CD8-positive, alpha-beta memory T cell (primary cell): ENCODE data around the gene CST9L. TPM values are rescaled to one million over a fixed set of nuclear protein-coding genes. Genes with fewer than 3 reads are reported as not detected.

ENCODE experiments used
- CTCF ChIA-PET: fragments of 350-600 bp; sonication (Branson Sonifier 250); formaldehyde crosslinking; loops from one replicate; lab custom pipeline; 2021; ENCODE audit warnings: antibody characterized with exemption; lab: Charles Lee
- POLR2A ChIA-PET: fragments of 350-600 bp; sonication (Branson Sonifier 250); formaldehyde crosslinking; loops from one replicate; lab custom pipeline; 2021; ENCODE audit warnings: antibody characterized with exemption; lab: Charles Lee
- DNase-seq, 5 donors: peaks; one replicate each; pipeline versions ENCODE4 v3.0.0 to v3.0.0-alpha.2; 2020 to 2022; ENCODE audit warnings: mixed read lengths in 1 of 5
- H3K27ac ChIP-seq: one replicate; pipeline ENCODE4 v1.7.0; 2013; ENCODE audit warnings: low read depth, mild to moderate bottlenecking, low read length, moderate library complexity
- H3K27me3 ChIP-seq: 2 replicates; pipeline ENCODE4 v1.7.0; 2013; ENCODE audit warnings: low read length, mild to moderate bottlenecking; ENCODE audit not compliant: insufficient read depth, poor library complexity, severe bottlenecking
- H3K36me3 ChIP-seq: 2 replicates; pipeline ENCODE4 v1.7.0; 2013; ENCODE audit warnings: mild to moderate bottlenecking, low read length, moderate library complexity; ENCODE audit not compliant: insufficient read depth
- H3K4me1 ChIP-seq: 2 replicates; pipeline ENCODE4 v1.7.0; 2013; ENCODE audit warnings: mild to moderate bottlenecking, low read length, moderate library complexity; ENCODE audit not compliant: insufficient read depth
- H3K4me3 ChIP-seq: 2 replicates; pipeline ENCODE4 v1.7.0; 2013; ENCODE audit warnings: mild to moderate bottlenecking, low read length
- H3K9me3 ChIP-seq: 2 replicates; pipeline ENCODE4 v1.7.0; 2013; ENCODE audit warnings: mild to moderate bottlenecking, low read length
- H3K27ac Mint-ChIP-seq, 8 donors: one replicate each; pipeline ENCODE4 v1.8.0; 2020 to 2021; ENCODE audit warnings: mixed read lengths in 8 of 8, mild to moderate bottlenecking in 6 of 8, inconsistent platforms in 3 of 8, moderate library complexity in 3 of 8
- H3K27me3 Mint-ChIP-seq, 2 donors: one replicate each; pipeline ENCODE4 v1.8.0; 2020 to 2021; ENCODE audit warnings: mixed read lengths in 2 of 2, mild to moderate bottlenecking in 1 of 2, moderate library complexity in 1 of 2
- H3K36me3 Mint-ChIP-seq, 3 donors: one replicate each; pipeline ENCODE4 v1.8.0; 2020 to 2021; ENCODE audit warnings: mixed read lengths in 3 of 3, inconsistent platforms in 1 of 3, mild to moderate bottlenecking in 1 of 3
- H3K4me1 Mint-ChIP-seq, 3 donors: one replicate each; pipeline ENCODE4 v1.8.0; 2020 to 2021; ENCODE audit warnings: mixed read lengths in 3 of 3, inconsistent platforms in 1 of 3, mild to moderate bottlenecking in 1 of 3
- H3K4me3 Mint-ChIP-seq, 7 donors: one replicate each; pipeline ENCODE4 v1.8.0; 2020 to 2021; ENCODE audit warnings: mixed read lengths in 7 of 7, mild to moderate bottlenecking in 6 of 7, moderate library complexity in 4 of 7, inconsistent platforms in 2 of 7
- H3K9me3 Mint-ChIP-seq, 5 donors: one replicate each; pipeline ENCODE4 v1.8.0; 2020 to 2022; ENCODE audit warnings: mixed read lengths in 5 of 5, mild to moderate bottlenecking in 3 of 5, moderate library complexity in 2 of 5, inconsistent platforms in 1 of 5
- polyA plus RNA-seq: library from polyadenylated mRNA; unstranded; fragments of 300-500 nt; fragmentation: Illumina TruSeq; gene quantifications from one replicate; pipeline ENCODE4 v1.2.3, GENCODE V29; 2021
- total RNA-seq, 2 experiments: library from RNA; stranded (reverse); gene quantifications; one replicate each; pipeline ENCODE4 v1.2.3, GENCODE V29; 2021

CST9L gene
- total and polyA plus RNA-seq, 3 experiments from 2014 or later, result not detected

- no peak overlapping the region for H3K4me3 Mint-ChIP-seq
- no peak overlapping the region for H3K27ac ChIP-seq
- H3K27me3 ChIP-seq, result no peaks in the 10 kb centered on the region
- no peaks in the 10 kb centered on the region for H3K36me3 ChIP-seq
- no peak overlapping the region for H3K27ac Mint-ChIP-seq
- POLR2A ChIA-PET, result no interaction called here
- peaks cover 0 to 8% (median 0%) of the 10 kb centered on the region in 3 donors for H3K4me1 Mint-ChIP-seq
- H3K9me3 Mint-ChIP-seq, result peaks cover 13 to 23% (median 13%) of the 10 kb centered on the region in 5 donors
- no peaks in the 10 kb centered on the region for H3K9me3 ChIP-seq
- no peak overlapping the region for H3K4me3 ChIP-seq
- H3K27me3 Mint-ChIP-seq, result peaks cover 1 to 3% of the 10 kb centered on the region in 2 donors
- H3K36me3 Mint-ChIP-seq, result peaks cover 0 to 15% (median 2%) of the 10 kb centered on the region in 3 donors
- CTCF ChIA-PET, result no interaction called here
- no peaks in the 10 kb centered on the region for H3K4me1 ChIP-seq
- DNase-seq, result no peak
These were observed 41.4 kb downstream of the CST9L start for GRCh38 chr20:23526850-23527249.

GRCh38 chr20:23524146-23524545, 44.1 kb downstream of the CST9L start:
- POLR2A ChIA-PET, result no interaction called here
- Mint-ChIP-seq H3K4me3 (no peak overlapping the region), H3K36me3 (peaks cover 0 to 14% (median 2%) of the 10 kb centered on the region in 3 donors), H3K9me3 (peaks cover 9 to 12% (median 11%) of the 10 kb centered on the region in 5 donors), H3K27me3 (peaks cover 1 to 9% of the 10 kb centered on the region in 2 donors), H3K4me1 (no peaks in the 10 kb centered on the region), H3K27ac (peak overlapping the region in 1 of 8 donors; percentile 47)
- H3K4me1 ChIP-seq, result no peaks in the 10 kb centered on the region
- no peak for DNase-seq
- CTCF ChIA-PET, result no interaction called here
- no peak overlapping the region for H3K4me3 ChIP-seq
- no peaks in the 10 kb centered on the region for H3K36me3 ChIP-seq
- no peaks in the 10 kb centered on the region for H3K27me3 ChIP-seq
- no peaks in the 10 kb centered on the region for H3K9me3 ChIP-seq
- H3K27ac ChIP-seq, result no peak overlapping the region

- no peak overlapping the region for H3K4me3 ChIP-seq
- H3K4me1 ChIP-seq, result no peaks in the 10 kb centered on the region
- H3K27ac ChIP-seq, result no peak overlapping the region
- H3K36me3 Mint-ChIP-seq, result no peaks in the 10 kb centered on the region
- peaks cover 2 to 6% of the 10 kb centered on the region in 2 donors for H3K27me3 Mint-ChIP-seq
- CTCF ChIA-PET, result no interaction called here
- no peak for DNase-seq
- no peak overlapping the region for H3K4me3 Mint-ChIP-seq
- POLR2A ChIA-PET, result no interaction called here
- no peaks in the 10 kb centered on the region for H3K36me3 ChIP-seq
- H3K27ac Mint-ChIP-seq, result no peak overlapping the region
- H3K4me1 Mint-ChIP-seq, result no peaks in the 10 kb centered on the region
- no peaks in the 10 kb centered on the region for H3K9me3 Mint-ChIP-seq
- no peaks in the 10 kb centered on the region for H3K9me3 ChIP-seq
- no peaks in the 10 kb centered on the region for H3K27me3 ChIP-seq
These were observed 48.1 kb downstream of the CST9L start for GRCh38 chr20:23520185-23520584.

GRCh38 chr20:23519556-23519955, 48.7 kb downstream of the CST9L start:
- no peak overlapping the region for H3K27ac Mint-ChIP-seq
- Histone ChIP-seq H3K27ac (no peak overlapping the region), H3K4me1 (no peaks in the 10 kb centered on the region), H3K9me3 (no peaks in the 10 kb centered on the region), H3K4me3 (no peak overlapping the region), H3K36me3 (no peaks in the 10 kb centered on the region), H3K27me3 (no peaks in the 10 kb centered on the region)
- ChIA-PET POLR2A (no interaction called here), CTCF (no interaction called here)
- no peaks in the 10 kb centered on the region for H3K4me1 Mint-ChIP-seq
- H3K36me3 Mint-ChIP-seq, result no peaks in the 10 kb centered on the region
- H3K9me3 Mint-ChIP-seq, result no peaks in the 10 kb centered on the region
- H3K4me3 Mint-ChIP-seq, result no peak overlapping the region
- peaks cover 4 to 6% of the 10 kb centered on the region in 2 donors for H3K27me3 Mint-ChIP-seq
- DNase-seq, result no peak

GRCh38 chr20:23517719-23518118, 50.6 kb downstream of the CST9L start:
- H3K27me3 ChIP-seq, result no peaks in the 10 kb centered on the region
- Mint-ChIP-seq H3K4me1 (no peaks in the 10 kb centered on the region), H3K36me3 (no peaks in the 10 kb centered on the region), H3K4me3 (no peak overlapping the region), H3K27ac (no peak overlapping the region), H3K9me3 (no peaks in the 10 kb centered on the region), H3K27me3 (peaks cover 4 to 6% of the 10 kb centered on the region in 2 donors)
- no peaks in the 10 kb centered on the region for H3K9me3 ChIP-seq
- no peak overlapping the region for H3K4me3 ChIP-seq
- no peaks in the 10 kb centered on the region for H3K4me1 ChIP-seq
- POLR2A ChIA-PET, result no interaction called here
- H3K27ac ChIP-seq, result no peak overlapping the region
- DNase-seq, result no peak
- CTCF ChIA-PET, result no interaction called here
- no peaks in the 10 kb centered on the region for H3K36me3 ChIP-seq

- no peaks in the 10 kb centered on the region for H3K4me1 ChIP-seq
- H3K9me3 ChIP-seq, result no peaks in the 10 kb centered on the region
- Mint-ChIP-seq H3K36me3 (no peaks in the 10 kb centered on the region), H3K4me1 (no peaks in the 10 kb centered on the region), H3K4me3 (no peak overlapping the region), H3K27ac (no peak overlapping the region), H3K27me3 (peaks cover 6% of the 10 kb centered on the region in 2 donors), H3K9me3 (no peaks in the 10 kb centered on the region)
- H3K4me3 ChIP-seq, result no peak overlapping the region
- H3K36me3 ChIP-seq, result no peaks in the 10 kb centered on the region
- DNase-seq, result no peak
- H3K27me3 ChIP-seq, result no peaks in the 10 kb centered on the region
- H3K27ac ChIP-seq, result no peak overlapping the region
- ChIA-PET CTCF (no interaction called here), POLR2A (no interaction called here)
These were observed 52.9 kb downstream of the CST9L start for GRCh38 chr20:23515250-23515939.

- no peak overlapping the region for H3K4me3 ChIP-seq
- no peak for DNase-seq
- POLR2A ChIA-PET, result no interaction called here
- Mint-ChIP-seq H3K36me3 (no peaks in the 10 kb centered on the region), H3K4me1 (no peaks in the 10 kb centered on the region), H3K27ac (no peak overlapping the region), H3K4me3 (no peak overlapping the region), H3K27me3 (peaks cover 4 to 7% of the 10 kb centered on the region in 2 donors), H3K9me3 (no peaks in the 10 kb centered on the region)
- no peaks in the 10 kb centered on the region for H3K9me3 ChIP-seq
- CTCF ChIA-PET, result no interaction called here
- no peaks in the 10 kb centered on the region for H3K36me3 ChIP-seq
- H3K27me3 ChIP-seq, result no peaks in the 10 kb centered on the region
- H3K27ac ChIP-seq, result no peak overlapping the region
- no peaks in the 10 kb centered on the region for H3K4me1 ChIP-seq
These were observed 53.4 kb downstream of the CST9L start for GRCh38 chr20:23514848-23515247.
